SU-DHL-6 (cell line): ENCODE results near the gene PARD6A.

Source experiments
- CTCF ChIP-seq: fragments of 200-600 bp; sonication (generic); IDR thresholded peaks from one replicate; pipeline ENCODE4 v1.5.1; 2017; ENCODE audit warnings: antibody characterized with exemption, mild to moderate bottlenecking, low read length, moderate library complexity; ENCODE audit not compliant: insufficient read depth, poor library complexity, severe bottlenecking
- EZH2phosphoT487 ChIP-seq: fragments of 200-600 bp; sonication (generic), shearing (Covaris generic); conservative IDR thresholded peaks from 2 replicates; pipeline ENCODE4 v1.6.1; 2018; ENCODE audit warnings: mild to moderate bottlenecking, antibody characterized with exemption, low read length, moderate library complexity, mixed read lengths

DNA sequence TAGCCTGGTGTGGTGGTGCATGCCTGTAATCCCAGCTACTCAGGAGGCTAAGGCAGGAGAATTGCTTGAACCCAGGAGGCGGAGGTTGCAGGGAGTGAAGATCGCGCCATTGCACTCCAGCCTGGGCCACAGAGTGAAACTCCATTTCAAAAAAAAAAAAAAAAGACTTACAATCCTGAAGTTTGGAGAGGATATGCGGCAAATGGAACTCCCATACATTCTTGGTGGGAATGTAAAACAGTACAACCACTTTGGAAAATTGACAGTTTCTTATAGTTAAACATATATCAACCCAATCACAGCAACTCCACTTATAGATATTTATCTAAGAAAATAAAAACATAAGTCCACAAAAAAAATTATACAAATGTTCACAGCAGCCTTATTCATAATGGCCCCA, 46.5 kb downstream of the PARD6A start:
- TF ChIP-seq EZH2phosphoT487, result no peak
- no peak for TF ChIP-seq CTCF
